Uterus (tissue), 4 donors: ENCODE measurements around the gene ZRANB3. TPM values are rescaled to one million over a fixed set of nuclear protein-coding genes. Genes with fewer than 3 reads are reported as not detected.
"Not testable (repeated sequence)": the region's sequence is repeated elsewhere in the genome, so short reads cannot be mapped to it uniquely, and the experiment has no call there.

Experiments
- DNase-seq, 2 donors: peaks; one replicate each; pipeline ENCODE4 v3.0.0-alpha.2; 2019 to 2020
- H3K27ac ChIP-seq, 2 donors: fragments of 200-600 bp; sonication (generic); 1 replicate in 1 of 2; 2 replicates in 1 of 2; pipeline ENCODE4 v1.5.1; 2016 to 2018
- H3K27me3 ChIP-seq, 2 donors: fragments of 200-600 bp; sonication (generic); one replicate each; pipeline ENCODE4 v1.5.1; 2018 to 2019; ENCODE audit warnings: control low read depth in 1 of 2
- H3K36me3 ChIP-seq, 2 donors: fragments of 200-600 bp; sonication (generic); one replicate each; pipeline ENCODE4 v1.5.1; 2019; ENCODE audit warnings: control low read depth in 1 of 2
- H3K4me1 ChIP-seq, 2 donors: fragments of 200-600 bp; sonication (generic); one replicate each; pipeline ENCODE4 v1.5.1; 2018 to 2019; ENCODE audit warnings: control low read depth in 1 of 2
- H3K4me3 ChIP-seq, 2 donors: fragments of 200-600 bp; sonication (generic); 1 replicate in 1 of 2; 2 replicates in 1 of 2; pipeline ENCODE4 v1.5.1; 2018 to 2019; ENCODE audit warnings: mild to moderate bottlenecking in 1 of 2
- H3K9me3 ChIP-seq, 2 donors: fragments of 200-600 bp; sonication (generic); one replicate each; pipeline ENCODE4 v1.5.1; 2019; ENCODE audit warnings: control low read depth in 1 of 2
- POLR2A ChIP-seq, 2 donors: fragments of 450-650 bp; IDR thresholded peaks; one replicate each; pipeline ENCODE4 v1.6.1; 2016; ENCODE audit warnings: antibody characterized with exemption in 2 of 2, mild to moderate bottlenecking in 1 of 2, moderate library complexity in 1 of 2
- intact Hi-C: fragments of 100-400 bp; cut with DNase I; formaldehyde crosslinking; loops from one replicate; pipeline ENCODE4 v1.15.1; 2023; ENCODE audit warnings: low total_unique reads
- total RNA-seq, 4 donors: library from RNA; depleted of rRNA in 3 of 4; stranded (reverse); fragments of >200 nt in 3 of 4; gene quantifications; one replicate each; pipeline versions ENCODE4 v1.1.0 to v1.2.4, GENCODE V29; 2014 to 2023
- TF ChIP-seq, protein P1 (sequence below), 4 experiments: fragments of 200-600 bp in 2 of 4; fragments of 450-650 bp in 2 of 4; sonication (generic) in 2 of 4; IDR thresholded peaks; one replicate each; pipeline ENCODE4 v1.5.1; 2016 to 2019; ENCODE audit warnings: antibody characterized with exemption in 4 of 4, mild to moderate bottlenecking in 2 of 4, moderate library complexity in 1 of 4
- donor health status: DM: yes; HTN: yes; CAD: no.

ZRANB3 gene
- total RNA-seq, 4 donors from 2014 or later = 1.8 to 24.3 (median 5.5) TPM

DNA sequence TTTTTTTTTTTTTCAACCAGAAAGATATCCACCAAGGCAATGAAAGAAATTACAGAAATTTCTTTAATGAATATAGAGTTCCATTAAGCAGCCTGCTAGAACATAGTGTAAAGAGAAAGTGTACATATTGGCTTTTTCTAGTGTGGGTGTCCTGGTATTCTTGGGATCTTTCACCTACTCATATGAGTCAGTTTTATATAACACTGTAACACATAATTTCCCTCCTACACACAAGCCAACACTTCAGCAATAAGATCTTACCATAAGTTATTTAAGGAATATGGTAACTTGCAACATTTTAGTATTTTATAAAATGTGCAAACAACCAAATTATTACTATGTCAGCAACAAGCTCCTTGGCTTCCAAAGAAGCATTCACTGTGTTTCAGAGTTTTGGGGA, 59.9 kb downstream of the ZRANB3 start:
- DNase-seq = no peak
- H3K4me3 ChIP-seq = no peak overlapping the region
- intact Hi-C loops = no loop called here
- no peaks in the 10 kb centered on the region for H3K4me1 ChIP-seq
- H3K36me3 ChIP-seq = no peaks in the 10 kb centered on the region
- TF ChIP-seq, protein P1, sequence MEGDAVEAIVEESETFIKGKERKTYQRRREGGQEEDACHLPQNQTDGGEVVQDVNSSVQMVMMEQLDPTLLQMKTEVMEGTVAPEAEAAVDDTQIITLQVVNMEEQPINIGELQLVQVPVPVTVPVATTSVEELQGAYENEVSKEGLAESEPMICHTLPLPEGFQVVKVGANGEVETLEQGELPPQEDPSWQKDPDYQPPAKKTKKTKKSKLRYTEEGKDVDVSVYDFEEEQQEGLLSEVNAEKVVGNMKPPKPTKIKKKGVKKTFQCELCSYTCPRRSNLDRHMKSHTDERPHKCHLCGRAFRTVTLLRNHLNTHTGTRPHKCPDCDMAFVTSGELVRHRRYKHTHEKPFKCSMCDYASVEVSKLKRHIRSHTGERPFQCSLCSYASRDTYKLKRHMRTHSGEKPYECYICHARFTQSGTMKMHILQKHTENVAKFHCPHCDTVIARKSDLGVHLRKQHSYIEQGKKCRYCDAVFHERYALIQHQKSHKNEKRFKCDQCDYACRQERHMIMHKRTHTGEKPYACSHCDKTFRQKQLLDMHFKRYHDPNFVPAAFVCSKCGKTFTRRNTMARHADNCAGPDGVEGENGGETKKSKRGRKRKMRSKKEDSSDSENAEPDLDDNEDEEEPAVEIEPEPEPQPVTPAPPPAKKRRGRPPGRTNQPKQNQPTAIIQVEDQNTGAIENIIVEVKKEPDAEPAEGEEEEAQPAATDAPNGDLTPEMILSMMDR (IDR thresholded peaks at IDR 0.05) = no peak
- no peak for TF ChIP-seq POLR2A (IDR thresholded peaks at IDR 0.05)
- no peaks in the 10 kb centered on the region for H3K27me3 ChIP-seq
- H3K9me3 ChIP-seq = no peaks in the 10 kb centered on the region
- no peak overlapping the region for H3K27ac ChIP-seq

DNA sequence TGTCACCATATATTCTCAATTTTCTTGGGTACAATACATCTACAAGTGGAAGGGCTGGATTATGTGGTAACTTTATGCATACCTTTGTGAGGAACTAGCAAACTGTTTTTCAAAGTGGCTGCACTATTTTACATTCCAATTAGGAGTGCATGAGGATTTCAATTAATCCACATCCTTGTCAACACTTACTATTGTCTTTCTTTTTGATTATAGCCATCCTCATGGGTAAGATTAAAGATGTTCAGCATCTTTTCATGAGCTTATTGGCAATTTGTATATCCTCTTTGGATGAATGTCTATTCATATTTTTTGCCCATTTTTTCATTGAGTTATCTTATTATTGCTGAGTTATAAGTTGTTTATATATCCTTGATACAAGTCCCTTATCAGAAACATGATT, 73.7 kb downstream of the ZRANB3 start:
- TF ChIP-seq POLR2A (IDR thresholded peaks at IDR 0.05) = no peak
- TF ChIP-seq, protein P1 (IDR thresholded peaks at IDR 0.05) = no peak
- no peaks in the 10 kb centered on the region for H3K4me1 ChIP-seq
- H3K9me3 ChIP-seq = peaks cover 0 to 4% of the 10 kb centered on the region in 2 donors
- no peak for DNase-seq
- H3K27me3 ChIP-seq = no peaks in the 10 kb centered on the region
- H3K27ac ChIP-seq = no peak overlapping the region
- H3K36me3 ChIP-seq = no peaks in the 10 kb centered on the region
- H3K4me3 ChIP-seq = no peak overlapping the region
- intact Hi-C loops = no loop called here

DNA sequence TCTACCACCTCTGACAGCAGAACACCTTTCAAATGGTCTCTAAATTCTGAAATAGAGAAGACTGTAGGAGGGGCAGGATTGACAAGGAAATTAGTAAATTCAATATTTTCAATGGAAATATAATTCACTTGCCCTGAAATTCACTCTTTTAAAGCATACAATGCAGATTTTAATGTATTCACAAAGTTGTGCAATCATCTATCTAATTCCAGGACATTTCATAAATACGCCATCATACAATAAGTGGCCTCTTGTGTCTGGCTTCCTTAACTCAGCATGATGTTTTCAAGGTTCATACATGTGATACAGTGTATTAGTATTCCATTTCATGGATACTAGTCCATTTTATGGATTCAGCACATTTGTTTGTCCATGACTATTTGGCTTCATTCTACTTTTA, 74.2 kb downstream of the ZRANB3 start:
- intact Hi-C loops = no loop called here
- Histone ChIP-seq H3K4me1 (no peaks in the 10 kb centered on the region), H3K27ac (no peak overlapping the region), H3K36me3 (no peaks in the 10 kb centered on the region), H3K9me3 (peaks cover 0 to 4% of the 10 kb centered on the region in 2 donors), H3K27me3 (no peaks in the 10 kb centered on the region), H3K4me3 (no peak overlapping the region)
- no peak for DNase-seq
- no peak for TF ChIP-seq POLR2A (IDR thresholded peaks at IDR 0.05)
- TF ChIP-seq, protein P1 (IDR thresholded peaks at IDR 0.05) = no peak

DNA sequence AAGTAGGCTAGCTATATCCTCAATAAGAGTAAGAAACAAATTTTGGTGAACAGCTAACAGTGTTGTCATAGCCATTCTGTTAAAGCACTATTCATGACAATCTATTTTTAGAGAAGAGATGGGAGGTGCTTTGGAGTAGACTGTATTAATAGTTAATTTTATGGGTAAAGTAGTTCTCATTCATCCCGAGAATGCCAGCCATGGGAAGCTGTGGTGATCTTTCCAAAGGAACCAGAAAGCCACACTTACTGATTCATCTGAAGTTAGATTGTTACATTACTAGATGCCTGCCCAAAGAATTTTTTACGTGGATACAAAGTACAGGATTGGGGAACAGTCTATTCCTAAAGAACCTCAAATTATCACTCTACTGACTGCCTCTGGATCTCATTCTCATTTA, 74.6 kb downstream of the ZRANB3 start:
- intact Hi-C loops = no loop called here
- Histone ChIP-seq H3K4me1 (no peaks in the 10 kb centered on the region), H3K9me3 (peaks cover 0 to 4% of the 10 kb centered on the region in 2 donors), H3K36me3 (no peaks in the 10 kb centered on the region), H3K27ac (no peak overlapping the region), H3K27me3 (no peaks in the 10 kb centered on the region), H3K4me3 (no peak overlapping the region)
- TF ChIP-seq, protein P1 (IDR thresholded peaks at IDR 0.05) = no peak
- TF ChIP-seq POLR2A (IDR thresholded peaks at IDR 0.05) = no peak
- DNase-seq = no peak

DNA sequence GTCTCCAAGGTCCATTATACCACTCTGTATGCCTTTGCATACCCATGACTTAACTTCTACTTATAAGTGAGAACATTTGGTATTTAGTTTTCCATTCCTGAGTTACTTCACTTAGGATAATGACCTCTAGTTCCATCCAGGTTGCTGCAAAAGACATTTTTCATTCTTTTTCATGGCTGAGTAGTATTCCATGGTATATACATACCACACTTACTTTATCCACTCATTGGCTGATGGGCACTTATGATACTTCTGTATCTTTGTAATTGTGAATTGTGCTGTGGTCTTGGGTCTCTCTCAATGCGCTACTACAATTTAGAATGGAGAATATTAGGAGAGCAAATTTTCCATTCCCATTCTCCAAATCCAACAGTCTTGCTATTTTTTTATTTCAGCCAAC, 76.4 kb downstream of the ZRANB3 start:
- Histone ChIP-seq H3K36me3 (no peaks in the 10 kb centered on the region), H3K4me1 (no peaks in the 10 kb centered on the region), H3K4me3 (no peak overlapping the region), H3K27ac (no peak overlapping the region), H3K27me3 (no peaks in the 10 kb centered on the region), H3K9me3 (peaks cover 0 to 4% of the 10 kb centered on the region in 2 donors)
- TF ChIP-seq POLR2A (IDR thresholded peaks at IDR 0.05) = no peak
- TF ChIP-seq, protein P1 (IDR thresholded peaks at IDR 0.05) = no peak
- intact Hi-C loops = no loop called here
- no peak for DNase-seq

DNA sequence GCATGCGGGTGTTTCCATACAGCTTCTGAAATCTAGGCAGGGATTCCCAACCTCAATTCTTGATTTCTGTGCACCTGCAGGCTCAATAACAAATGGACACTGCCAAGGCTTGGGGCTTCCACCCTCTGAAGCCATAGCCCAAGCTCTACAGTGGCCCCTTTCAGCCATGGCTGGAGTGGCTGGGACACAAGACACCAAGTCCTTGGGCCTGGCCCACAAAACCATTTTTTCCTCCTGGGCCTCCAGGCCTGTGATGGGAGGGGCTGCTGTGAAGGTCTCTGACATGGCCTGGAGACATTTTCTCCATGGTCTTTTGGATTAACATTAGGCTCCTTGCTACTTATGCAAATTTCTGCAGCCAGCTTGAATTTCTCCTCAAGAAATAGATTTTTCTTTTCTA, 78.0 kb downstream of the ZRANB3 start:
- H3K4me3 ChIP-seq, intact Hi-C loops, H3K36me3 ChIP-seq, H3K27ac ChIP-seq, DNase-seq, H3K9me3 ChIP-seq, H3K4me1 ChIP-seq, H3K27me3 ChIP-seq: not testable (repeated sequence)
